Measurements from ENCODE around the gene TNRC6C.
"Not testable (repeated sequence)": the region's sequence is repeated elsewhere in the genome, so short reads cannot be mapped to it uniquely, and the experiment has no call there.

TNRC6C gene

GRCh38 chr17:78043031-78043430 lies 84.5 kb downstream of the TNRC6C start:
- no peak for DNase-seq (ENCODE audit: low spot score)

- DNase-seq (ENCODE audit: low spot score), result no peak
Measured at GRCh38 chr17:78044280-78044835, 85.9 kb downstream of the TNRC6C start.

- no peak for DNase-seq (ENCODE audit: low spot score)
Measured at GRCh38 chr17:78045316-78045715, 86.8 kb downstream of the TNRC6C start.

GRCh38 chr17:78046923-78047322 lies 88.4 kb downstream of the TNRC6C start:
- no peak for DNase-seq (ENCODE audit: low spot score)

DNA sequence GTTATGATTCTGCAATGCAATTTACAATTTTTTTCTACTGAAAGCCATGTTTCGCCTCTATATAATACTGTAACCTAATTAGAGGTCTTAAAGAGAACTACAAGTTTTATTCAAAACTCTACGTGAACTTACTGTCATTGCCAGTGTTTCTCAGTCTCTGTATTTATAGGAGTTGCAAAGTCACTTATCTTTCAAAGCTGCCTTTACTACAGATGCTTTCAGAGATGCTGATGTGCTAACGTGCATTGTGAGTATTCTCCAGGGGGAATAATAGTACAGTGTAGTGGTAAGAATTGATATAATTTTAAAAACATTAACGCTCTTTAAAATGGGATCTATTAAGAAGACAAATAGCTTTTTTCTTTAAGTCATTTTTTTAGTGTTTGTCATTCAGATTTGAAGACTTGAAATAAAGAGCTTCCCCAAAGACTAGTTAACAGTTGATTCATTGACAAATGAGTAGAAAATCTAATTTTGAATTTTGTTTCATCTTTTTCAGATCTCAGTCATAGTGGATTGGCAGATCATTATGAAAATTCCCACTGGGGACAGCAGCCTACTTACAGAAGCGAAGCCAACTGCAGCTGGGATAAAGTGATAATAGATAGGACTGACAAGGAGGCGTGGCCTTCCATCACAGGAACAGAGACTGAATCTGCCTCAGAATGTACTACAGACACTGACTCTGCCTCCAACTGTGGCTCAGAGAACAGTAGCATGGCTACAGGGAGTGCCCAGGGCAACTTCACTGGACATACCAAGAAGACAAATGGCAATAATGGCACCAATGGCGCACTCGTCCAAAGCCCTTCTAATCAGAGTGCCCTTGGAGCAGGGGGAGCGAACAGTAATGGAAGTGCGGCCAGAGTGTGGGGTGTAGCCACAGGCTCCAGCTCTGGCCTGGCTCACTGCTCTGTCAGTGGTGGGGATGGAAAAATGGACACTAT lies 90.1 kb downstream of the TNRC6C start:
- DNase-seq (ENCODE audit: low spot score), result no peak

DNA sequence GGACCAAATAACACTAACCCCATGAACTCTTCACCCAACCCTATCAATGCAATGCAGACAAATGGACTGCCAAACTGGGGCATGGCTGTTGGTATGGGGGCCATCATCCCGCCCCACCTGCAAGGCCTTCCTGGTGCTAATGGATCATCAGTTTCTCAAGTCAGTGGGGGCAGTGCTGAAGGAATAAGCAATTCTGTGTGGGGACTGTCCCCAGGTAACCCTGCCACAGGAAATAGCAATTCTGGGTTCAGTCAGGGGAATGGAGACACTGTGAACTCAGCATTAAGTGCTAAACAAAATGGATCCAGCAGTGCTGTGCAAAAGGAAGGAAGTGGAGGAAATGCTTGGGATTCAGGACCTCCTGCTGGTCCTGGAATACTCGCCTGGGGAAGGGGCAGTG lies 91.1 kb downstream of the TNRC6C start:
- DNase-seq (ENCODE audit: low spot score), result no peak

- DNase-seq (ENCODE audit: low spot score), result no peak
Measured at GRCh38 chr17:78051186-78051972, 92.9 kb downstream of the TNRC6C start.

GRCh38 chr17:78053777-78054468 lies 95.4 kb downstream of the TNRC6C start:
- no peak for DNase-seq (ENCODE audit: low spot score)

DNA sequence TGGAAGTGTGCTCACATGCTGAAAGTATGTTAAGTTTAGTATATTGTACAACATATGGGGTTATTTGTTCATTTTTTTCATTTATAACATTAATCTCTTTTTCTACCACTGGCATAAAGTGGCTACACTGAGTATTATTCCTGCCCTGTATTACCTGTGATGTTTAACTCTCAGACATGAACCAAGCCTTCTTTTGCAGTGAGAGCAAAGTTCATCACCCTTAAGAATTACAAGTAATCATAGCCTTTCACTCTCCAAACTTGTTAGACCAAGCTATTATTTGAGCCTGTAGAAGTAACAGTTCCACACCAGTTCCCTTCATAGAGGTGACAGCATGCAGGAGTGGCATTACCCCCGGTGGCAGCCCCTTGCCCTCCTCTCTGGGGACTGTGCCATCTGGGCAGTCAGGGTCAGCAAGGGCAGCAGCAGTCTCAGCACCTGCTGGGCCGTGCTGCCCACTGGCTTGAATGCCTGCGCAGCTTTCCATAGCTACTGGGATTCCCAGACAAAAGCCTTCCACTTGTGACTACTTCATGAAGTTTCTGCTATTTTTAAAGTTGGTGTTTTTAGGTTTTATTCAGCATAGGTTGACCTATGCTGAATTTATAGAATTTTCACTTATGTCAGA lies 98.7 kb downstream of the TNRC6C start:
- DNase-seq (ENCODE audit: low spot score), result no peak

DNA sequence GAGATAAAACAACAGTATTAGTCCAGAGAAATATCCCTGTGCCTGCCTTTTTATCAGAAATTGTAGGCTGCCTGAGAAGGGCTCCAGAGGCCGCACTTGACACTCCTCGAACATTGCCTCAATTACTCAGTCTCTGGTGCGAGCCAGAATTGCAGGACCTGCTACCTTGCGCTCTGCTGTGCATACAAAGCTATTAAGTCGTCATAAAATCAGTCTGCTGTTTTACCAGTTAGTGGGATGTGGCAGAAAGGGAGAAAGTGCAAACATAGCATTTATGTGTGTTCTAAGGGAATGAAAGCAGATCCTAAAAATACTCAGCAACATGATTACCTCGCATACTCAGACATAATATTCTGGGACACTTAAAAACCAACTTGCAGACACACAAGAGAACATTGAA lies 99.5 kb downstream of the TNRC6C start:
- DNase-seq (ENCODE audit: low spot score), result no peak

DNA sequence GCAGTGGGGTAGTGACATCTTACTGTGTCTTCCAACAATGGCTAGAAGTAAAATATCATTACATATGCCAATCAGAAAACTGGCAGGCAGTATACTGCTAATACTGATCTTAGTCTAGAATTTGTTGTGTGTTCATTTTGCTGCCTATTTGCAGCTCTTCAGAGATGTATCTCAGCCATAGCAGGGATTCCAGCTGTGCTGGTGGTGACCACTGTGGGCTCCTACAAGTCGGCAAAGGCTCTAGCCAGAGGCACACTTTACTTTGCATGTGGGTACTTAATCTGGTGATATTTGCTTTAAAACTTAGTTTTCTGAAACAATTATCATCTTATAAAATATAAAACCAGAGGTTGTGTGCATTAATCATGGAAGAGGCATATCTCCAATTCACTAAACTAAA lies 100.1 kb downstream of the TNRC6C start:
- DNase-seq (ENCODE audit: low spot score), result no peak

DNA sequence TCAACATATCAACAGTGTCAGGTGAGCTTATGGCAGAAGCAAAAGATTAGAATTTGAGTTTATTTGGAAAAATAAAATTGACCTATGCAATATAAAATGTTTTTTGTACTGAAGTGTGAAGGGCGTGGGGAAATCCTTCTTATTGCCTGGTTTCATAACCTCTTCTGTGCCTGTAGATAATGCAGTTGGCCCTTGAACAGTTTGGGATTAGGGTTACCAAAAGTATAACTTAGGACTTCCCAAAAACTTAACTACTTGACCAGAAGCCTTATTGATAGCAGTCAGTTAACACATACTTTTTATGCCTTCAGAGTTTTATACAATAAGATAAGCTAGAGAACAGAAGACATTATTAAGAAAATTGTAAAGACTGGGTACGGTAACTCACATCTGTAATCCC lies 104.1 kb downstream of the TNRC6C start:
- no peak for DNase-seq (ENCODE audit: low spot score)

GRCh38 chr17:78063489-78063888 lies 105.0 kb downstream of the TNRC6C start:
- no peak for DNase-seq (ENCODE audit: low spot score)

GRCh38 chr17:78064708-78065107 lies 106.2 kb downstream of the TNRC6C start:
- DNase-seq (ENCODE audit: low spot score), result no peak

DNA sequence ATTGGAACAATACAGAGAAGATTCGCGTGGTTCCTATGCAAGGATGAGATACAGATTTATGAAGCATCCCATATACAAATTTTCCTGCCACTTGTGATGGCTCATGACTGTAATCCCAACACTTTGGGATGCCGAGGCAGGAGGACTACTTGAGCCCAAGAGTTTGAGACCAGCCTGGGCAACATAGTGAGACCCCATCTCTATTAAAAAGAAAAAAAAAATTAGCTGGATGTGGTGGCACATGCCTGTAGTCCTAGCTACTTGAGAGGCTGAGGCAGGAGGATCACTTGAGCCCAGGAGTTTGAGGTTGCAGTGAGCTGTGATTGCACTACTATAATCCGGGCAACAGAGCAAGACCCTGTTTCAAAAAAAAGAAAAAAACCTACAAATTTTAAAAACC lies 108.5 kb downstream of the TNRC6C start:
- not testable (repeated sequence) for DNase-seq (ENCODE audit: low spot score)

GRCh38 chr17:78069695-78070094 lies 111.2 kb downstream of the TNRC6C start:
- no peak for DNase-seq (ENCODE audit: low spot score)

DNA sequence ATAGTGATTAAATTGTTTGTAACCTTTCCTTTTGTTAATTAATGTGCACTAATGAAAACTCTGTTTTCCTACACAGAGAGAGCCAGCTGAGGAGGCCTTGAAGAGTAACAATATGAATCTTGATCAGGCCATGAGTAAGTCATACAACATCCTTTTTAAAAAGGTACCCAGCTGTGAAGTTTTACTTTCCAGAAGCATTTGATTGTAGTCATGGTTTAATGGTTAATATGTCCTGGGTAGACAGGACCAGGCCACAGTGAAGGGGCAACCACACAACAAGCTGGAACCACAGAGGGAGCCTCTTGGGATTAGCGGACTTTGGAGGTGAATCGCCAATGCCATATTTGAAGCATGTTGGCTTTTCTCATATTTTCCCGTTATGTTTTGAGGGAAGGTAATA lies 114.5 kb downstream of the TNRC6C start:
- no peak for DNase-seq (ENCODE audit: low spot score)

GRCh38 chr17:78075011-78075410 lies 116.5 kb downstream of the TNRC6C start:
- DNase-seq (ENCODE audit: low spot score), result no peak

- no peak for DNase-seq (ENCODE audit: low spot score)
Measured at GRCh38 chr17:78075545-78075944, 117.0 kb downstream of the TNRC6C start.

GRCh38 chr17:78079253-78079652 lies 120.8 kb downstream of the TNRC6C start:
- DNase-seq (ENCODE audit: low spot score), result no peak

DNA sequence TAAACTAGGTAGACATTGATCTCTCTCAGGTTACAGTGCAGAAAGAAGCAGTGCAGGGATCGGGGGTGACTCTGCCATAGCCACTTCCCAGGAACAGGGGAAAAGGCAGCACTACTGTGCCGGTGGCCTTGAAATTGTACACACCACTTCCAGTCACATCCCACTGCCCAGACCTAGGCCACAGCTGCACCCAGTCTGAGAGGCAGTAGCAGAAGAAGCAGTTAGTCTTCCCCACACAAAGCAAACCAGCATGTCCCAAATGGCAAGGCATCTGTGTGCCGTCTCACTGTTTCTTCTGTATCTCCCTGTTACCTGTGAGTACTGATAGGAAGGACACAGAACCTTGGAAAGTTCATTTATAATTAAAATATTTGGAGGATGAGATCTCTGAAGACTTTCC lies 123.0 kb downstream of the TNRC6C start:
- DNase-seq (ENCODE audit: low spot score), result no peak
